Progenitor cell of endocrine pancreas (in vitro differentiated cells): ENCODE data around the gene SUGCT. TPM values are rescaled to one million over a fixed set of nuclear protein-coding genes. Genes with fewer than 3 reads are reported as not detected.
"Not testable (repeated sequence)": the region's sequence is repeated elsewhere in the genome, so short reads cannot be mapped to it uniquely, and the experiment has no call there.

Experiments
- DNase-seq: peaks from one replicate; pipeline ENCODE4 v3.0.0; 2021; ENCODE audit warnings: low spot score; ENCODE audit not compliant: unreplicated experiment
- H3K27ac Mint-ChIP-seq: 2 replicates; pipeline ENCODE4 v1.8.0; 2021; ENCODE audit warnings: mild to moderate bottlenecking, moderate library complexity, mixed read lengths
- H3K27me3 Mint-ChIP-seq: 2 replicates; pipeline ENCODE4 v1.8.0; 2021; ENCODE audit warnings: mixed read lengths
- H3K36me3 Mint-ChIP-seq: 2 replicates; pipeline ENCODE4 v1.8.0; 2022; ENCODE audit warnings: mixed read lengths; ENCODE audit not compliant: insufficient read depth
- H3K4me1 Mint-ChIP-seq: 2 replicates; pipeline ENCODE4 v1.8.0; 2021; ENCODE audit warnings: low read depth, mixed read lengths
- H3K4me3 Mint-ChIP-seq: 2 replicates; pipeline ENCODE4 v1.8.0; 2021; ENCODE audit warnings: low read depth, mild to moderate bottlenecking, moderate library complexity, mixed read lengths
- H3K9me3 Mint-ChIP-seq: 2 replicates; pipeline ENCODE4 v1.8.0; 2021; ENCODE audit warnings: low read depth, mixed read lengths
- CTCF ChIP-seq: fragments of 200-600 bp; sonication (generic); IDR thresholded peaks from one replicate; pipeline ENCODE4 v1.5.0; 2021; ENCODE audit warnings: antibody characterized with exemption, mild to moderate bottlenecking; ENCODE audit not compliant: unreplicated experiment
- total RNA-seq: library from RNA; stranded (reverse); gene quantifications from 2 replicates; pipeline ENCODE4 v1.2.1, GENCODE V29; 2021

SUGCT gene
- total RNA-seq, 1 donor from 2014 or later, result 6.2 TPM

GRCh38 chr7:40599836-40600235 lies 465.0 kb downstream of the SUGCT start:
- no peaks in the 10 kb centered on the region for H3K27me3 Mint-ChIP-seq
- TF ChIP-seq CTCF, result no peak
- no peak overlapping the region for H3K4me3 Mint-ChIP-seq
- no peaks in the 10 kb centered on the region for H3K9me3 Mint-ChIP-seq
- H3K36me3 Mint-ChIP-seq, result no peaks in the 10 kb centered on the region
- no peak overlapping the region for H3K27ac Mint-ChIP-seq
- peaks cover 2% of the 10 kb centered on the region for H3K4me1 Mint-ChIP-seq
- DNase-seq, result no peak

- H3K27me3 Mint-ChIP-seq, H3K36me3 Mint-ChIP-seq, DNase-seq, H3K9me3 Mint-ChIP-seq, H3K27ac Mint-ChIP-seq, H3K4me3 Mint-ChIP-seq, H3K4me1 Mint-ChIP-seq: not testable (repeated sequence)
These were observed 467.5 kb downstream of the SUGCT start for GRCh38 chr7:40602351-40602750.

- Mint-ChIP-seq H3K4me3 (no peak overlapping the region), H3K4me1 (peaks cover 2% of the 10 kb centered on the region), H3K9me3 (no peaks in the 10 kb centered on the region), H3K36me3 (no peaks in the 10 kb centered on the region), H3K27me3 (peaks cover 5% of the 10 kb centered on the region), H3K27ac (no peak overlapping the region)
- TF ChIP-seq CTCF, result peak; percentile 77
- peak; percentile 30 for DNase-seq
These were observed 470.0 kb downstream of the SUGCT start for GRCh38 chr7:40604601-40605438.

GRCh38 chr7:40608321-40609075 lies 473.7 kb downstream of the SUGCT start:
- DNase-seq, result no peak
- Mint-ChIP-seq H3K4me3 (no peak overlapping the region), H3K4me1 (peaks cover 2% of the 10 kb centered on the region), H3K27ac (no peak overlapping the region), H3K9me3 (no peaks in the 10 kb centered on the region), H3K36me3 (no peaks in the 10 kb centered on the region), H3K27me3 (peaks cover 5% of the 10 kb centered on the region)
- no peak for TF ChIP-seq CTCF

- H3K4me3 Mint-ChIP-seq, result no peak overlapping the region
- TF ChIP-seq CTCF, result no peak
- no peaks in the 10 kb centered on the region for H3K9me3 Mint-ChIP-seq
- H3K36me3 Mint-ChIP-seq, result no peaks in the 10 kb centered on the region
- peaks cover 5% of the 10 kb centered on the region for H3K27me3 Mint-ChIP-seq
- no peak for DNase-seq
- no peaks in the 10 kb centered on the region for H3K4me1 Mint-ChIP-seq
- H3K27ac Mint-ChIP-seq, result no peak overlapping the region
These were observed 475.7 kb downstream of the SUGCT start for GRCh38 chr7:40610461-40610860.
